Skeletal muscle tissue (tissue), 4 donors: Measurements from ENCODE around the gene PIANP. TPM values are rescaled to one million over a fixed set of nuclear protein-coding genes. Genes with fewer than 3 reads are reported as not detected.
A peak's percentile ranks its signal among the peaks of the same experiment; 100 is the strongest.
"Not testable (repeated sequence)": the region's sequence is repeated elsewhere in the genome, so short reads cannot be mapped to it uniquely, and the experiment has no call there.

Source experiments
- H3K27ac ChIP-seq: one replicate; pipeline ENCODE4 v1.7.0; 2013; ENCODE audit warnings: mild to moderate bottlenecking, low read depth, low read length, inconsistent platforms
- H3K27me3 ChIP-seq, 3 donors: one replicate each; pipeline ENCODE4 v1.7.0; 2013; ENCODE audit warnings: low read length in 3 of 3; ENCODE audit not compliant: control insufficient read depth in 3 of 3, insufficient read depth in 3 of 3
- H3K36me3 ChIP-seq, 3 donors: one replicate each; pipeline ENCODE4 v1.7.0; 2013; ENCODE audit warnings: low read length in 3 of 3; ENCODE audit not compliant: control insufficient read depth in 3 of 3, insufficient read depth in 3 of 3
- H3K4me1 ChIP-seq, 3 donors: one replicate each; pipeline ENCODE4 v1.7.0; 2013; ENCODE audit warnings: low read length in 3 of 3, mild to moderate bottlenecking in 3 of 3; ENCODE audit not compliant: control insufficient read depth in 3 of 3, insufficient read depth in 3 of 3
- H3K4me3 ChIP-seq, 3 donors: one replicate each; pipeline ENCODE4 v1.7.0; 2013; ENCODE audit warnings: low read length in 3 of 3
- H3K9ac ChIP-seq, 3 donors: one replicate each; pipeline ENCODE4 v1.7.0; 2013; ENCODE audit warnings: low read length in 3 of 3, mild to moderate bottlenecking in 3 of 3, moderate library complexity in 2 of 3, low read depth in 1 of 3
- H3K9me3 ChIP-seq, 3 donors: one replicate each; pipeline ENCODE4 v1.7.0; 2013; ENCODE audit warnings: low read length in 3 of 3; ENCODE audit not compliant: control insufficient read depth in 3 of 3
- total RNA-seq: library from RNA; depleted of rRNA; stranded (reverse); fragments of >200 nt; gene quantifications from one replicate; pipeline ENCODE4 v1.2.3, GENCODE V29; 2014
- donor health status: Osteomylitis.

Gene PIANP
- total RNA-seq, 1 donor from 2014 or later = under 0.01 TPM

DNA sequence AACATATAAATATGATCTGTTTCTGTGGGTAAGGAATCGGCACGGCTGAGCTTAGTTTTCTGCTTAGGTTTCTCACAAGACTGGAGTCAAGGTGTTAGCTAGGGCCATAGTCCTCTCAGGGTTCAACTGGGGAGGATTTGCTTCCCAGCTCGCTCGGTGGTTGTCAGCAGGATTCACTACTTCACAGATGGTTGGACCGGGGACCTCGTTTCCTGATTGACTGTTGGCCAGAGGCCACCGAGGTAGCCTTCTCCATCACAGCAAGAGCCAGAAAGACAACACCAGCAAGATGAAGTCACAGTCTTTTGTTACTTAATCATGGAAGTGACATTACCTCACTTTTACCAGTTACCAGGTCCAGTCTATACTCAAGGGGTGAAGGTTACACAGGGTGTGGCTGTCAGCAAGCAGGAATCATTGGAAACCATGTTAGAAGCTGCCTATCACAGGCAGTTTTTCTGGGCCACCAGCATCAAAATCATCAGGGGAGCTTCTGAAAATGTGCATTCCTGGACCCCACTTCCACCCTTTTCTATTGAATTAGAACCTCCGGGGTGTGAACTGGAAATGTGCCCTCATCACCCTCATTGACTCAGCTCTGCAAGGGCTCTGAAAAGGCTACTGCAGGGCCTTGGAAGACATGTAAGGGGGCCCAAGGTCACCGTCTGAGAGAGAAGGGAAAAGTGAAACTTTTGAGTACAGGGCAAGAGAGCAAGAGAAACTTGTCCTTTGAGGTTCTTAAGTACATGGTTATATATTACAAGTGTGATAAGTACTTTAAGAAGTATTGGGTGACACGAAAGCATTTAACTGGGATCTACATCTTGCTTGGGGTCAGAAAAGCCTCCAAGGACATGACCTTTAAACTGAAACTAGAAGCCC, 34.1 kb upstream of the PIANP start:
- H3K4me3 ChIP-seq = no peak overlapping the region
- peaks cover 6 to 11% (median 7%) of the 10 kb centered on the region in 3 donors for H3K4me1 ChIP-seq
- no peaks in the 10 kb centered on the region for H3K27me3 ChIP-seq
- peaks cover 18 to 27% (median 26%) of the 10 kb centered on the region in 3 donors for H3K36me3 ChIP-seq
- no peaks in the 10 kb centered on the region for H3K9me3 ChIP-seq
- peak overlapping the region in 2 of 3 donors; percentile 21 to 41 for H3K9ac ChIP-seq
- no peak overlapping the region for H3K27ac ChIP-seq

GRCh38 chr12:6730169-6730568, 29.6 kb upstream of the PIANP start:
- H3K36me3 ChIP-seq = peaks cover 43 to 53% (median 50%) of the 10 kb centered on the region in 3 donors
- peaks cover under 1 to 2% (median under 1%) of the 10 kb centered on the region in 3 donors for H3K4me1 ChIP-seq
- no peak overlapping the region for H3K4me3 ChIP-seq
- H3K27ac ChIP-seq = no peak overlapping the region
- no peak overlapping the region for H3K9ac ChIP-seq
- no peaks in the 10 kb centered on the region for H3K9me3 ChIP-seq
- H3K27me3 ChIP-seq = no peaks in the 10 kb centered on the region

DNA sequence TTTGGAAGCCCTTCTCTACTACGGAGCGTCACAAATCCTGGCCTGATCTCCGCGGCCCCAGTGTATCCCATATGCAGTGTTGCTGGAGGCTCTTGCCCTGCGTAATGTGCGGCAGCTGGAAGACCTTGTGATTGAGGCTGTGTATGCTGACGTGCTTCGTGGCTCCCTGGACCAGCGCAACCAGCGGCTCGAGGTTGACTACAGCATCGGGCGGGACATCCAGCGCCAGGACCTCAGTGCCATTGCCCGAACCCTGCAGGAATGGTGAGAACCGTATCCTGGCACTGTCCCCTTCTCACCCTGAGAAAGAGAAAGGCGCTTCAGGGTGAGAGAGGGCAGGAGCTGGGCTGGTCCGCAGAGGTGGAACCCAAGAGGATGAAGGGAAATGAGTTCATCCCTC, 28.6 kb upstream of the PIANP start:
- H3K4me1 ChIP-seq = peaks cover 6 to 8% (median 7%) of the 10 kb centered on the region in 3 donors
- no peak overlapping the region for H3K9ac ChIP-seq
- H3K27ac ChIP-seq = no peak overlapping the region
- H3K4me3 ChIP-seq = no peak overlapping the region
- no peaks in the 10 kb centered on the region for H3K27me3 ChIP-seq
- H3K9me3 ChIP-seq = no peaks in the 10 kb centered on the region
- peaks cover 43 to 53% (median 46%) of the 10 kb centered on the region in 3 donors for H3K36me3 ChIP-seq

DNA sequence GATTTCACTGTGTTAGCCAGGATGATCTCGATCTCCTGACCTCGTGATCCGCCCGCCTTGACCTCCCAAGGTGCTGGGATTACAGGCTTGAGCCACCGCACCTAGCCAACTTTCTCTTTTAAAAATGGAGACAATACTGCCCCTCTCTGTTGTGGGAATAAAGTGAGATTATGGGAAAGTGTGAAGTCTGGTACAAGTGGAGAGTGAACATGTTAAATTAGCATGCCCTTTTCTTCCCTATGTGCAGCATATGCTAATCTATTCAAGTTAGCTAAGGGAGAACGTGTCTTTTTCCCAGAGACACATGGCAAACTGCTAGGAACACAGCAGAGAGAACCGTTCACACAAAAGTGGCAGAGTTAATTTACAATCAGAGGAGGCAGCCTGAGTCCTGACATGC, 24.7 kb upstream of the PIANP start:
- no peak overlapping the region for H3K27ac ChIP-seq

GRCh38 chr12:6724409-6724797, 23.8 kb upstream of the PIANP start:
- Histone ChIP-seq H3K4me1 (peaks cover 6 to 12% (median 8%) of the 10 kb centered on the region in 3 donors), H3K27ac (peak overlapping the region; percentile 91)

More for the DNA sequence above, 24.7 kb upstream of the PIANP start:
- H3K9me3 ChIP-seq = no peaks in the 10 kb centered on the region
- H3K4me3 ChIP-seq = no peak overlapping the region
- H3K4me1 ChIP-seq = peaks cover 6 to 12% (median 8%) of the 10 kb centered on the region in 3 donors
- no peaks in the 10 kb centered on the region for H3K27me3 ChIP-seq
- H3K36me3 ChIP-seq = peaks cover 29 to 33% (median 31%) of the 10 kb centered on the region in 3 donors
- peak overlapping the region in 1 of 3 donors; percentile 7 for H3K9ac ChIP-seq

DNA sequence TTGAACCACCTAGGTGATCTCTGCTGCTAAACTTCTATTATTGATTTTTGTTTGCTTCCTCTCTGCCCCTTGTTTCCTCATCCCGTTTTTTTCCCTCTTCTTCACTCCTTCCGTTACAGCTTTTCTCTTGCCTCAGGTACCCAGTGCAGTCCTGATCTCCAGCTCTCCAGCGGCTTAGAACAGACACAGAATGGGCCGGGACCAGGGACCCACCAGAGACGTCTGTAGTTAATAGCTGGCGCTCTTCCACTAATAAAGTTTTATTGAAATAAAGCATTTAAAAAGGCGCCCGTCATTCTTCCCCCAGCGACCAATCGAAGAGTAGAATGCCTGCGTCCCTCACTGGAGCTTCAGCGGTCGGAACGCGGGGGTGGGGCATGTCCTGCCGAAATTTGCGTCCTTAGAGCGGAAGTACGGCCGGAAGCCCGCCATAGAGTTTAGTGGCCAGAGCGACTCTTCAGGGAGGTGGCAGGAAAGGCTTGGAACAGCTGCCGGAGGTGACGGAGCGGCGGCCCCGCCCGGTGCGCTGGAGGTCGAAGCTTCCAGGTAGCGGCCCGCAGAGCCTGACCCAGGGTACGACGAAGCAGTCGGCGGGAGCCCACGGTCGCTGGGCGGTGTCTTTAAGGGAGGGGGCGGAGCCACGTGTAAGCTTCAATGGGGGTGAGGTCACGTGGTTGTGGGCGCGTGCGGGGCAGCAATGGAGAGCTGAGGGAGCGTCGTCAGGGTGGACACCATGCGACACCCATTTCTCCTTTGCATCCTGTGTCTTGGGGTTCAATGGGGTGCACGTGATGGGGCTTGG, 23.2 kb upstream of the PIANP start, which contains the start of gene COPS7A:
Gene COPS7A, plus strand, starts transcription at position 440 of the 802 bp plus-strand sequence. CDS start 611 bp downstream, outside the sequence.
- H3K9me3 ChIP-seq = no peaks in the 10 kb centered on the region
- H3K36me3 ChIP-seq = peaks cover 14 to 18% (median 17%) of the 10 kb centered on the region in 3 donors
- H3K9ac ChIP-seq = peak within 1 kb of the TSS; percentile 77 to 82 (median 79)
- H3K4me1 ChIP-seq = peaks cover 6 to 12% (median 8%) of the 10 kb centered on the region in 3 donors
- H3K27ac ChIP-seq = peak within 1 kb of the TSS; percentile 91
- peak within 1 kb of the TSS; percentile 82 to 94 (median 86) for H3K4me3 ChIP-seq
- peaks cover 0 to 3% (median 0%) of the 10 kb centered on the region in 3 donors for H3K27me3 ChIP-seq

More at GRCh38 chr12:6724409-6724797, 23.8 kb upstream of the PIANP start:
- Histone ChIP-seq H3K27me3 (peaks cover 0 to 3% (median 0%) of the 10 kb centered on the region in 3 donors), H3K9ac (peak overlapping the region; percentile 77 to 82 (median 79)), H3K36me3 (peaks cover 20 to 23% (median 22%) of the 10 kb centered on the region in 3 donors), H3K4me3 (peak overlapping the region; percentile 82 to 94 (median 86)), H3K9me3 (no peaks in the 10 kb centered on the region)

- H3K27ac ChIP-seq = no peak overlapping the region
- H3K36me3 ChIP-seq = peaks cover 5 to 8% (median 7%) of the 10 kb centered on the region in 3 donors
- no peak overlapping the region for H3K4me3 ChIP-seq
- H3K27me3 ChIP-seq = peaks cover 0 to 3% (median 0%) of the 10 kb centered on the region in 3 donors
- no peak overlapping the region for H3K9ac ChIP-seq
- peaks cover 6 to 12% (median 8%) of the 10 kb centered on the region in 3 donors for H3K4me1 ChIP-seq
- no peaks in the 10 kb centered on the region for H3K9me3 ChIP-seq
Observed at GRCh38 chr12:6722863-6723262, 22.2 kb upstream of the PIANP start.

- H3K9me3 ChIP-seq = no peaks in the 10 kb centered on the region
- H3K27ac ChIP-seq = no peak overlapping the region
- H3K36me3 ChIP-seq = no peaks in the 10 kb centered on the region
- H3K4me1 ChIP-seq = no peaks in the 10 kb centered on the region
- peaks cover 3 to 4% (median 3%) of the 10 kb centered on the region in 3 donors for H3K27me3 ChIP-seq
- no peak overlapping the region for H3K9ac ChIP-seq
- no peak overlapping the region for H3K4me3 ChIP-seq
Observed at GRCh38 chr12:6716874-6717437, 16.3 kb upstream of the PIANP start.

GRCh38 chr12:6716031-6716873, 15.6 kb upstream of the PIANP start:
- H3K36me3 ChIP-seq, H3K27ac ChIP-seq, H3K27me3 ChIP-seq, H3K9me3 ChIP-seq, H3K4me3 ChIP-seq, H3K9ac ChIP-seq, H3K4me1 ChIP-seq: not testable (repeated sequence)
